Small intestine (tissue), 7 donors: ENCODE results near the gene ARHGAP40. TPM values are rescaled to one million over a fixed set of nuclear protein-coding genes. Genes with fewer than 3 reads are reported as not detected.

Experiments used
- DNase-seq, 2 donors: peaks; one replicate each; pipeline versions ENCODE4 v3.0.0 to v3.0.0-alpha.2; 2013
- FAIRE-seq: peaks from 2 replicates; lab custom pipeline; 2012; peaks lifted over from hg19 to GRCh38; lab: Jason Lieb, UNC
- H3K27ac ChIP-seq, 3 donors: one replicate each; pipeline ENCODE4 v1.5.1; 2013; ENCODE audit warnings: low read length in 2 of 3, mild to moderate bottlenecking in 2 of 3, control low read depth in 1 of 3, inconsistent platforms in 1 of 3, low read depth in 1 of 3, moderate library complexity in 1 of 3
- H3K27me3 ChIP-seq, 3 donors: one replicate each; pipeline ENCODE4 v1.6.1; 2013; ENCODE audit warnings: low read length in 3 of 3, inconsistent platforms in 1 of 3; ENCODE audit not compliant: control insufficient read depth in 3 of 3, insufficient read depth in 3 of 3
- H3K36me3 ChIP-seq, 3 donors: one replicate each; pipeline ENCODE4 v1.6.1; 2013; ENCODE audit warnings: low read length in 3 of 3, inconsistent platforms in 1 of 3, low read depth in 1 of 3, mild to moderate bottlenecking in 1 of 3, moderate library complexity in 1 of 3; ENCODE audit not compliant: control insufficient read depth in 3 of 3, insufficient read depth in 2 of 3
- H3K4me1 ChIP-seq, 3 donors: one replicate each; pipeline ENCODE4 v1.6.1; 2013; ENCODE audit warnings: low read length in 2 of 3, inconsistent platforms in 1 of 3, low read depth in 1 of 3, mild to moderate bottlenecking in 1 of 3, moderate library complexity in 1 of 3; ENCODE audit not compliant: control insufficient read depth in 3 of 3, insufficient read depth in 2 of 3
- H3K4me3 ChIP-seq, 3 donors: one replicate each; pipeline ENCODE4 v1.5.1; 2013; ENCODE audit warnings: low read length in 3 of 3, control low read depth in 1 of 3, inconsistent platforms in 1 of 3, low read depth in 1 of 3, mild to moderate bottlenecking in 1 of 3, moderate library complexity in 1 of 3
- H3K9me3 ChIP-seq, 2 donors: one replicate each; pipeline ENCODE4 v1.6.1; 2013; ENCODE audit warnings: low read depth in 1 of 2, low read length in 1 of 2; ENCODE audit not compliant: control insufficient read depth in 2 of 2, insufficient read depth in 1 of 2
- WGBS, 3 donors: extraction: QIAGEN DNeasy Blood & Tissue Kit; methylation state at CpG; one replicate each; pipeline ENCODE4 v1.1.7; 2013; 5-methylcytosine and 5-hydroxymethylcytosine counted together
- polyA plus RNA-seq, 4 donors: library from polyadenylated mRNA; stranded (reverse) in 3 of 4; unstranded in 1 of 4; fragments of 200-250 nt in 3 of 4; fragments of 120-200 nt in 1 of 4; gene quantifications; one replicate each; pipeline versions ENCODE4 v1.2.1 to v1.2.3, GENCODE V29; 2013
- donor health status: healthy with polysubstance abuse.
- donor health status: control.
- donor health status: control.
- donor health status: Bipolar disorder and iron deficiency.
- donor health status: healthy.

ARHGAP40 gene
- polyA plus RNA-seq, 4 donors: 0.01 to 0.06 TPM; not detected in 2

- Histone ChIP-seq H3K4me1 (no peaks in the 10 kb centered on the region), H3K9me3 (no peaks in the 10 kb centered on the region), H3K36me3 (no peaks in the 10 kb centered on the region), H3K27ac (no peak overlapping the region), H3K4me3 (no peak overlapping the region), H3K27me3 (peaks cover 0 to 9% (median 0%) of the 10 kb centered on the region in 3 donors)
- 46 to 53% (median 48%) methylated on average over 4 of the region's 4 CpGs for WGBS, 3 donors
- FAIRE-seq (no peak), DNase-seq (no peak)
These were observed 98.5 kb downstream of the ARHGAP40 start for GRCh38 chr20:38700141-38700540.

Other genes with a start within 250 kb of the ARHGAP40 start
- gene SNHG17, start 166.5 kb upstream of the ARHGAP40 start, polyA plus RNA-seq: 10 to 100 TPM; 24.8 to 35.7 (median 30.4) TPM
- 10 to 100 TPM in 3 of 4 donors, 1 to 10 TPM in 1; 9.9 to 26.0 (median 17.1) TPM for gene RALGAPB, start 129.0 kb upstream of the ARHGAP40 start, polyA plus RNA-seq
- gene ADIG, start 20.6 kb upstream of the ARHGAP40 start, polyA plus RNA-seq: not detected
- under 1 TPM in 1 of 4 donors, not detected in 3; 0.18 TPM for gene SLC32A1, start 122.7 kb downstream of the ARHGAP40 start, polyA plus RNA-seq
- 1 to 10 TPM; 4.7 to 7.9 (median 6.8) TPM for gene ACTR5, start 146.7 kb downstream of the ARHGAP40 start, polyA plus RNA-seq
- 10 to 100 TPM in 1 of 4 donors, 1 to 10 TPM in 2, under 1 TPM in 1; 0.89 to 11.9 (median 3.7) TPM for gene PPP1R16B, start 203.9 kb downstream of the ARHGAP40 start, polyA plus RNA-seq